ENCODE results near the gene PLEKHS1.
A peak's percentile ranks its signal among the peaks of the same experiment; 100 is the strongest.

PLEKHS1 gene

GRCh38 chr10:113751181-113751732, at the start of gene PLEKHS1:
Gene PLEKHS1 (plus strand): TSS chr10:113751682. CDS start chr10:113755278, 3,596 bp downstream.
- no peak for DNase-seq

DNA sequence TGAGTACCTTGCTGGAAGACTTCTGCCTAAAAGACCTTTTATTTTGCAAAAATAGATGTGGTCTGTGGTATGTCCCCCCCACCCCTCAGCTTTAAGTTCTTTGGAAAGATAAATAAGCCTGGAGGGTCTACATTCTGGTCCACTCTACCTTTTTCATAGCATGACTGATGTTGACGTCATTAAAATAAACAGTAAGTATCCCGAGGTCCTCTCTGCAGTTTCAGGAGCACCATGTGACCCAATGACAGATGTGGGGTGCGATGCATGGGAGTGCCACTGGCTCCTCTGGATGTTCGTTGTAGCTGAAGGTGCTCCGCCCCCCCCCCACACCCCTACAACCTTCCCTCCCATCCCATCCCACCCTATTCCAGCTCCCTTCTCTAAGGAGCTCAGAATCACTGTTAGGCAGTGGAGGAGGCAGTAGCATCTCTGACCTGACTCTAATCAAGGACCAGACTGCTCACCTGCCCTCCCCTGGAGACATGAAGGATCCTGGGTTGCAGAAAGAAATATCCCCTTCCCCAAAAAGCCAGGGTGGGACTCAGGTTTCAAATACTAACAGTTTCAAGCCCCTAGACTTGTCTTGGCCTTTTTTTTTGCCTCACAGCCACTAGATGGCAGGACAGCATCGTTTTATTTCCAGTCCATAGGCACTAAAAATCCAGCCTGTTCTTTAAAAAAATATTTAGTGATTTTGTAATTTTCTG, 46.7 kb upstream of the PLEKHS1 start:
- peak; percentile 65 for DNase-seq

DNA sequence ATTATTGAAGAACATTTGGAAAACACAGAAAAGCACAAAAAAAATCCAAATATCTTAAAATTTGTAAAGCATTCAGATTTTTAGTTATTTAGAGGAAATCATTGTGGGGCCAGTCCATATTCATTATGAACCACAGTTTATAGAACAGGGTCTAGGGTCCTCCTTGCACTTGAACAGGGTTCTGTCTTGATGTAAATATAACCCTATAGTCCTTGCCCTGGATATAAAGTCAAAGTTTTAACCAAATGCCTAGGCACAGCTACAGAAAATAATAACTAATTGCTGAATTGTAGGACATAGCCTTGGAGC, 46.2 kb upstream of the PLEKHS1 start:
- DNase-seq, result no peak

DNA sequence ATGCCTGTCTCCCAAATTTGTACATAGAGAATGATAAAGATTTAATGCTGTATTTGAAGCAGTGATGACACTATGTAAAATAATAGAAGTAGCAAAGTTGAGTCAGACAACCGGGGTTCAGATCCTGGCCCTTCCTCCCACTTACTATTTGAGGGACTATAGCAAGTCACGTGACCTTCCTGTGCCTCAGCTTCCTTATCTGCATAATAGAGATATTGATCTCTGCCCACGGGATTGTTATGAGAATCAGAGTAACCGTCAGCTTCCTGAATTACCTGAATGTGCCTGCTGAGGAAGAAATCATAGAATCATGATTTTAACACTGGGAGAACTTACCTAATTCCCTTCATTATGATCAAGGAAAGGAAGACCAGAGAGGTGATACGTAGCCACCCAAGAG, 44.9 kb upstream of the PLEKHS1 start:
- no peak for DNase-seq

- DNase-seq, result no peak
These were observed 42.8 kb upstream of the PLEKHS1 start for GRCh38 chr10:113708640-113709039.

- DNase-seq, result no peak
These were observed 42.2 kb upstream of the PLEKHS1 start for GRCh38 chr10:113709221-113709838.

DNA sequence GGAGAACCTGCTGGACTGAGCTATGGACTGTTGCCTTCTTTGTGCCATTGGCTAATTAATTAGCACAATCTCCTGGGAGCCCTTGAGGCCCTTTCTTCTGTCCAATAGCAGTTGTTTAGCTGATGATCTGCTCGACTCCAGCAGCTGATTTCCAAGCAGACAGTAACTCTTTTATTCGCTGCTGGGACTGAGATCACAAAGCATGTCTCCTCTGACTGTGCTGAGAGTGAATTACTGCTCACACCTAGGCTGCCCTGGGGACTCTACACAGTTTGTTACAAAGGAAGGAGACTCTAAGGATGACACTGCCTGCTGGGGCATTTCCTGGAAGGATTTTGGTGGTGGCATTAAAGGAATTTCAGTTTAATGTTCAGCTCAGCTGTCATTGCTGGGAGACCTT, 40.3 kb upstream of the PLEKHS1 start:
- DNase-seq, result no peak

GRCh38 chr10:113712024-113712423, 39.5 kb upstream of the PLEKHS1 start:
- no peak for DNase-seq

DNA sequence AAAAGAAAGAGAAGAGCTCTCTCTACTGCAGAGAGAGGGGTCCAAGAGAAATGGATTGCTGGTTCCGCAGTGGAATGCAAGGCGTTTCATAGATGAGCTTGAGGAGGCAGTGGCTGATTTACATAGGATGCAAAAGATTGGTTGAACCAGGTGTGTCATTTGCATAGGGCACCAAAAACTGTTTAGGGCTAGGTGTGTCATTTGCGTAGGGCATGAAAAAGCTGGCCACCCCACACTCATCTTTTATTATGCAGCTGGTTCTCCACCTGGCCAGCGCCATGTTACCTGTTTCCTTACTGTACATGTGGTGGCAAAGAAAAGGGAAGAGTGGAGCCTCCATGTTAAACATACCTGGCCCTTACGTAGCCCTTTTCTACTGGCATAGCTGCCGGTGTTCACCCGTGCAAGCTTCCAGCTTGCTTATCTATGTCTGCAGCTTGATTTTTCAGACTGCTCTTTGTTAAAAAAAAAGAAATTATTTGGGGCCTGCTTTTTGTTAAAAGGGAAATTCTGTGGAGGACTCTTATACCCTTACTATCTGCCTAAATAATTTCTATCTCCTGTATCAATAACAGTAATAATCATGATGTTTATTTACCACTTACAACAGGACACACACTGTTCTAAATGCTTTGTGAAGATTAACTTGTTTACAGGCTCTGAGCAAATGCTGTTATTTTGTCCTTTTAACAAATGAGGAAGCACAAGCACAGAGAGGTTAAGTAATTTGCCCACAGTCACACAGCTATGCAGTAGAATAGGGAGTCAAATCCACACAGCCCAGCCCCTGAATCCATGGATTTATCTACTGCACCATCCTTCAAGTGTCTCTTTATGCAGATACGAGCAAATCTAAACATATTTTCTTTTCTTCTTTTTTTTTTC, 38.5 kb upstream of the PLEKHS1 start:
- DNase-seq, result no peak

DNA sequence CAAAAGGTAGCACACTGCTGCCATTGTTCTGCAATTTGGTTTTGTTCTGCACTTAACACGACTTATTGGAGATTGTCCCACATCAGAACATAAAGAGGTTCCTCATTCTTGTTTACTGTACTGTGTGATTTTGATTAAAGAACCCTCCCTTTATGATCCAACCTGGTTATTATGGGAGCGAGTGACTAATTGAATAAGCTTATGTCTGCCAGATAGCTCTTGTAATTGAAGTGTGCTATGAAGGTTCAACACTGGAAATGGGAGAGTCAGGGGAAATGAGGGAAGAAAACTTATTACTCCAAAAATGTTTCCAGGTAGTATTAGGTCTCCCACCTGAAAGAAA, 37.9 kb upstream of the PLEKHS1 start:
- DNase-seq, result no peak

DNA sequence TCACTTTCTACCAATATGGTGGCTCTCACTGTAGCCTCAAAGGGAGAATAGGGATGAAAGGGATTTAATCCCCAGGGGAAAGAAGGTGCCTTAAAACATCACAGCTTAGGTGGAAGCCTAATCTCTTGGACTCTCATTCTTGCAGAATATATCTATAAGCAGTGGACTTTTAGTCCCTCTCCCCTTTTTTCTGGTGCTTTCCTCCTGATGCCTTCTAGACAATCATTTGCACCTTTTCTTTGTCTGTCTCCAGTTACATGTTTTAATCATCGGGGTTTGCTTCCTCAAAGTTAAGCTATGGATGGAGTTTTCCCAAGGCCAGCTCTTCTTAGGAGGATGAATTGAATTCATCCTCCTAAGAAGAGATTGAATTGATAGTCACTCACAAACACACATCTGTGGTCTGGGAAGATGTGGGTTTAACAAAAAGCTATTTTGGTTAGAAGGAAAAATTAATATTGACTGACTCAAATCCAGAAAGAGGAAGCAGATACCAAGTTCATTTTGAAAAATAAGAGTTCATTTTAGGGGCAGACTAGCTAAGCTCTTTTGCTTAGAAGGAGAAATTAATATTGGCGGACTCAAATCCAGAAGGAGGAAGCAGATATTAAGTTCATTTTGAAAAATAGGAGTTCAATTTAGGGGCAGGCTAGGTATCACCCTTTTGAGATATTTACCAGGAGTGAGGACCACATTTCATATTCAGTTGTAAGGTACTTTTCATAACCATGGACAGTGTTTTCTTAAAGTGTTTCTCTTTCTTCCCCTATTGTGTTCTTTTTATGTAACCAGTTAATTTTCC, 35.2 kb upstream of the PLEKHS1 start:
- DNase-seq, result no peak

- DNase-seq, result no peak
These were observed 32.3 kb upstream of the PLEKHS1 start for GRCh38 chr10:113718969-113719822.

DNA sequence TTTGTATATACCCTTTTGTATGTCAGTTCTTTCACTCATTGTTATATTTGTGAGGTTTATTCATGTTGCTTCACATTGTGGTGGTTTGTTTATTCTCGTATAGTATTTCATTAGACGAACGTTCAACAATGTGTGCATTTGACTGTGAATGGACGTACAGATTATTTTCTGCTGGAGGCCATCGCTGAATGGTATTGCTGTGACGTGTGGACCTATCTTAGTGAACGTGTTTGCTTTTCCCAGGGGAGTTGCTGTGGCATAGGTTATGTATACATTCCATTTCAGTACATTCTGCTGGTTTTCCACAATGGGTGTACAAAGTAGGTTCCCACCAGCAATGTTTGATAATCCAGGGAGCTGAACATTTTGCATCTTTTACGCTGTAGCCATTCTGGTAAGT, 31.1 kb upstream of the PLEKHS1 start:
- DNase-seq, result no peak

DNA sequence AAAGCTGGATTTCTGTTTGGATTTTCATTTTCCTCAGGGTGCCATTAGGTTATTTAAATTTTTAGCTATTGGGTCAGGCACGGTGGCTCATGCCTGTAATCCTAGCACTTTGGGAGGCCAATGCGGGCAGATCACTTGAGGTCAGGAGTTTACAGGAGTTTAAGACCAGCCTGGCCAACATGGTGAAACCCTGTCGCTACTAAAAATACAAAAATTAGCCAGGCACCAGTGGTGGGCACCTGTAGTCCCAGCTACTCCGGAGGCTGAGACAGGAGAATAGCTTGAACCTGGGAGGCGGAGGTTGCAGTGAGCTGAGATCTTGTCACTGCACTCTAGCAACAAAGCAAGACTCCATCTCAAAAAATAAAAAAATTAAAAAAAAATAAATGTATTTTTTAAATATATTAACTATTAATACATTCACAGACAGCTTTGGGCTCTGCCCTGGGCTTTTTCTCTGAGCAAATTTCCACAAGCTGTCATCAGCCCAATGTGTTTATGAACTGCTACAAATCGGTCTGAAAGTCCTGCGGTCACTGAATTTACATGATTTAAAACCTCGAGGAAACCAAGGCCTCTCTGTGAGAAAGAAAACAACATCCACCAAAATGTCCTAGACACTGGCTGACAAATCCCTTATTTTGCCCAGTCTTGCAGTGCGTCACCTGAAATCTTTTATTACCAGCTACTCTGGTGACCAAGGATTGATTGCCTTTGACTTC, 19.2 kb upstream of the PLEKHS1 start:
- DNase-seq, result no peak

- DNase-seq, result no peak
These were observed 18.5 kb upstream of the PLEKHS1 start for GRCh38 chr10:113732966-113733365.

- DNase-seq, result no peak
These were observed 17.8 kb upstream of the PLEKHS1 start for GRCh38 chr10:113733635-113734034.

DNA sequence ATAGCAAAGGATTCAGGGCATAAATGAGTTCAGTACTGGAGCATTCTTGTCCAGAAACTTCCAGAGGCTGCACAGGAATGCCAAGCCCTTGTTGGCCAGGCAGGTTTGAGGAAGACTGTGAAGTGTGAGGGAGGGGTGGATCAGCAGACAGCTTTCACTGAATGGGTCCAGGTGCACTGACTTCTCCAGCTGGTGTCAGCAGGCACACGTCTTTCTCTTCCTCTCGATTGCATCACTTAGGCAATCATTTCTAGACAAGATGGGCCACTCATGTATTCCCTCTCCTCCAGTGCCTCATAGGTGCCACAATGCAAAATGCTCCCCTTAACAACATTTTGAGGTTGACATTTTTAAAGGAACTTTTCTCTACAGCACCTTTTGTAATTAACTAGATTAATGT, 15.6 kb upstream of the PLEKHS1 start:
- peak; percentile 26 for DNase-seq

DNA sequence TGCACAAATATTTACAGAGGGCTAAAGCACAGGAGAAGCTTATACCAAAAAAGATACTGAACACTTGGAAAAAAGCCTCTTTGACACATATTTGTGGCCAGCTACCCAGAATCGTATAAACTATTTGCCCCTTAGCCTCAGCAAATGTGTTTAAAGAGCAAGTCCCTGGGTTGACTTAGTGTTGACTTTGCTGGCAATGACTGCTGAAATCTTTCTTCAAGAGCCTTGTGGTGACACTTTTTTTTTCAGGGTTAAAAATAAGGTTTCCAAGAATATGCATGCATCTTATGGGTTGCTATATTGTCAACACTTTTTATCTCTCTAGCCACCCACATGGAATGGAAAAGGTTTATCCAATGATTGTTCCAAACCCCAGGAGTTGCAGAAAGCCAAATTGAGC, 14.9 kb upstream of the PLEKHS1 start:
- DNase-seq, result peak; percentile 9

GRCh38 chr10:113739031-113739430, 12.5 kb upstream of the PLEKHS1 start:
- DNase-seq, result no peak

DNA sequence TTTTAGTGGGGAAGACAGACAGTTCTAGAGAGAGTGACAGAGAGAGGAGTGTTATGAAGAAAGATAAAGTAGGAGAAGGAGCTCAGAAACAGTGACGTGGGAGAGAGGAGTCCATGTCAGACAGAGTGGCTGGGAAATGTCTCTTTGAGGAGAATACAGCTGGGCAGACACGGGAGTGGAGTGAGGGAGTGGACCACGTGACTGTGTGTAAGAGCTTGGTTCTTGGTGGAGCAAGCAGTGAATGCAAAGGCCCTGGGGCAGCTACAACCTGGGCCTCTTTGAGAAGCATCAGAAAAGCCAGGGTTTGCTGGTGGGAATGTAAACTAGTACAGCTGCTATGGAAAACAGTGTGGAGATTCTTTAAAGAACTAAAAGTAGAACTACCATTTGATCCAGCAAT, 11.9 kb upstream of the PLEKHS1 start:
- no peak for DNase-seq

DNA sequence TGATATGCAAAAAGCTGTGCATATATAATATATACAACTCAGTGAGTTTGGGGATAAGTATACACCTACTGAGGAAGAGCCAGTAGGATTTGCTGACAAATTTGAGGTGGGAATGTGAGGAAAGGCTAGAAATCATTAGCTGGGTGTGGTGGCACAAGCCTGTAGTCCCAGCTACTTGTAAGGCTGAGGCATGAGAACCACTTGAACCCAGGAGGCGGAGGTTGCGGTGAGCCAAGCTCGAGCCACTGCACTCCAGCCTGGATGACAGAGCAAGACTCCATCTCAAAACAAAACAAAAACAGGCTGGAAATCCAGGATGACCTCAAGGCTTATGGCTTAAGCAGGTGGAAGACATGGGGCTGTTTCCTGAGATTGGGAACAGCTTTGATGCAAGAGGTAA, 10.6 kb upstream of the PLEKHS1 start:
- DNase-seq, result no peak

Measured in OCI-M1 (cell line).